ENCODE results near the gene PLD6.

PLD6 gene

DNA sequence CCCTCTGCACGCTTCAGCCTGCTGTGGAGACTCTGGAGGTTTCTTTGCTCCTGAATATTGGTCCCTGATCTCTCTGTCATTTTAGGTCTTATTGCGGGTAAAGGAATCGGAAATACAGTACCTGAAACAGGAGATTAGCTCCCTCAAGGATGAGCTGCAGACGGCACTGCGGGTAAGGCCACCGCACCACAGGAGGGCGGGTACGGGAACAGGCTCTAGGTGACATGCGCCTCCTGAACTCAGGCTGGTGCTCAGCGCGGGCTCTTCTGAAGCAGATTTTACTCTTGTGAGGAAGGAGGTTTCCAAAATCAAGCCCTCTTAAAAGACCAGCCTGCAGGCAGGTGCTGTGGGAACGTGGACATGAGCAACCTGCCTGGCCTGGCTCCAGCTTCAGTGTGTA, 29.8 kb downstream of the PLD6 start:
- H3K4me1 ChIP-seq (ENCODE audit: control insufficient read depth, insufficient read depth, low read depth, low read length): no peaks in the 10 kb centered on the region
- H3K9ac ChIP-seq (ENCODE audit: low read length): no peak overlapping the region
- no peak overlapping the region for H2BK120ac ChIP-seq (ENCODE audit: low read depth, low read length)
- peaks cover 5% of the 10 kb centered on the region for H3K79me1 ChIP-seq (replicated peaks; ENCODE audit: low read length, poor library complexity, severe bottlenecking)
- WGBS: 98% methylated on average over 12 of the region's 12 CpGs
- no peak overlapping the region for H3K18ac ChIP-seq (ENCODE audit: low read depth in 1 of 2, low read length in 2 of 2)
- H3K9me3 ChIP-seq (ENCODE audit: control insufficient read depth, low read length): no peaks in the 10 kb centered on the region
- H3K36me3 ChIP-seq (ENCODE audit: control insufficient read depth in 1 of 2, insufficient read depth in 2 of 2, low read depth in 1 of 2, low read length in 2 of 2): peaks cover 90 to 96% of the 10 kb centered on the region in 2 experiments
- no peak overlapping the region for H3K27ac ChIP-seq (ENCODE audit: low read length, poor library complexity, severe bottlenecking)
- no peak overlapping the region for H2BK5ac ChIP-seq (ENCODE audit: low read depth, low read length, poor library complexity, severe bottlenecking)
- H3K23ac ChIP-seq (ENCODE audit: low read length in 2 of 2): no peak overlapping the region
- H2BK15ac ChIP-seq (ENCODE audit: low read depth, poor library complexity, severe bottlenecking): no peak overlapping the region
- no peak overlapping the region for H4K91ac ChIP-seq (ENCODE audit: low read length)
- H3K14ac ChIP-seq (ENCODE audit: low read length in 2 of 2): no peak overlapping the region
- no peak overlapping the region for H3K4me2 ChIP-seq (ENCODE audit: low read length, poor library complexity, severe bottlenecking)
- H2AK5ac ChIP-seq (ENCODE audit: low read length, severe bottlenecking): no peak overlapping the region
- no peak overlapping the region for H3K4ac ChIP-seq (ENCODE audit: low read depth in 1 of 2, low read length in 2 of 2)
- H3K4me3 ChIP-seq (ENCODE audit: insufficient read depth in 1 of 2, low read depth in 1 of 2, low read length in 2 of 2): no peak overlapping the region
- no peak overlapping the region for H2AFZ ChIP-seq (ENCODE audit: low read depth, low read length)
- no peaks in the 10 kb centered on the region for H3K27me3 ChIP-seq (ENCODE audit: control insufficient read depth in 1 of 2, insufficient read depth in 1 of 2, low read length in 2 of 2)
- no peak overlapping the region for H4K8ac ChIP-seq (ENCODE audit: low read length)
- no peak overlapping the region for H2BK12ac ChIP-seq (ENCODE audit: low read length in 2 of 2)
- no peak for DNase-seq

DNA sequence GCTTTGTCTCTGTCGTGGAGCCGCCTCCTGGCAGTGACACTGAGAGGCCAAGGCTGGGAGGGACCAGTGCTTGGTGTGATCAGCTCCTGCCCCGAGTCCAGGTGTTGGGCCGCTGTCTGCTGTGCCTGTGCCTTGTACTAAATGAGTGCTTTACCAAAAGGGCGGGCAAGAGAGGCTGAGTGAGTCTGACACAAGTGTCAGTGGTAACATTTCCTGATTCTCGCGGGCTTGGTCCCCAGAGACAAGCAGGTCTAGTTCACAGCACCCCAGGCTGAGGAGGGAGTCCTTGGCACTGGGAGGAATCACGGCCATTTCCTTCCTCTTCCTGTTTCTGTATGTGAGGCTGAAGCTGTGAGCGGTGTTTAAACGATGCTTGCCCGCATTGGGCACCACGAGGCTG, 30.2 kb downstream of the PLD6 start:
- Histone ChIP-seq H3K9me3 (ENCODE audit: control insufficient read depth, low read length) (no peaks in the 10 kb centered on the region), H3K9ac (ENCODE audit: low read length) (no peak overlapping the region), H4K91ac (ENCODE audit: low read length) (no peak overlapping the region), H2BK120ac (ENCODE audit: low read depth, low read length) (no peak overlapping the region), H2BK15ac (ENCODE audit: low read depth, poor library complexity, severe bottlenecking) (no peak overlapping the region), H3K27ac (ENCODE audit: low read length, poor library complexity, severe bottlenecking) (no peak overlapping the region), H2AK5ac (ENCODE audit: low read length, severe bottlenecking) (no peak overlapping the region), H3K36me3 (ENCODE audit: control insufficient read depth in 1 of 2, insufficient read depth in 2 of 2, low read depth in 1 of 2, low read length in 2 of 2) (peaks cover 91 to 93% of the 10 kb centered on the region in 2 experiments), H2BK12ac (ENCODE audit: low read length in 2 of 2) (no peak overlapping the region), H2AFZ (ENCODE audit: low read depth, low read length) (no peak overlapping the region), H3K4me1 (ENCODE audit: control insufficient read depth, insufficient read depth, low read depth, low read length) (no peaks in the 10 kb centered on the region), H3K4me2 (ENCODE audit: low read length, poor library complexity, severe bottlenecking) (no peak overlapping the region), H3K79me1 (replicated peaks; ENCODE audit: low read length, poor library complexity, severe bottlenecking) (peaks cover 5% of the 10 kb centered on the region), H3K18ac (ENCODE audit: low read depth in 1 of 2, low read length in 2 of 2) (no peak overlapping the region), H3K23ac (ENCODE audit: low read length in 2 of 2) (no peak overlapping the region), H3K4me3 (ENCODE audit: insufficient read depth in 1 of 2, low read depth in 1 of 2, low read length in 2 of 2) (no peak overlapping the region), H3K27me3 (ENCODE audit: control insufficient read depth in 1 of 2, insufficient read depth in 1 of 2, low read length in 2 of 2) (no peaks in the 10 kb centered on the region), H3K4ac (ENCODE audit: low read depth in 1 of 2, low read length in 2 of 2) (no peak overlapping the region), H2BK5ac (ENCODE audit: low read depth, low read length, poor library complexity, severe bottlenecking) (no peak overlapping the region), H4K8ac (ENCODE audit: low read length) (no peak overlapping the region), H3K14ac (ENCODE audit: low read length in 2 of 2) (no peak overlapping the region)
- WGBS: 95% methylated on average over 12 of the region's 12 CpGs
- no peak for DNase-seq

DNA sequence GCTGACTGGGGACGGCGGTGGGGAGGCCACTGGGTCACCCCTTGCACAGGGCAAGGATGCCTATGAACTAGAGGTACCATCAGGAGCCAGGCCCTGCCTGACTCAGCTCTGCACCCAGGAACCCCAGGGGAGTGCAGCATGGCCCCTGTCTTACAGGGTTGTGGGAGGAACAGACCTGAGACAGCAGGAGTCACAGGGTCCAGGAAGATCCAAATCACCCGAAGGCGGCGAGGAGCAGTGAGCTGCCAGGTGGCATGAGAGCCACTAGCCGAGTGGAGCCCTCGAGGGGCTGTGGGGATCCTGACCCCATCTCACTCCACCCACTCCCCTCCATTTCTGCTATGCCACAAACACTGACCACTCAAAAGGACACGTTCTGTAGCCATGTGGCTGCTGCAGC, 30.8 kb downstream of the PLD6 start:
- H2BK15ac ChIP-seq (ENCODE audit: low read depth, poor library complexity, severe bottlenecking): no peak overlapping the region
- H4K91ac ChIP-seq (ENCODE audit: low read length): no peak overlapping the region
- H4K8ac ChIP-seq (ENCODE audit: low read length): no peak overlapping the region
- H3K4ac ChIP-seq (ENCODE audit: low read depth in 1 of 2, low read length in 2 of 2): no peak overlapping the region
- no peak overlapping the region for H2AFZ ChIP-seq (ENCODE audit: low read depth, low read length)
- H2BK12ac ChIP-seq (ENCODE audit: low read length in 2 of 2): no peak overlapping the region
- H3K23ac ChIP-seq (ENCODE audit: low read length in 2 of 2): no peak overlapping the region
- H2BK120ac ChIP-seq (ENCODE audit: low read depth, low read length): no peak overlapping the region
- H3K14ac ChIP-seq (ENCODE audit: low read length in 2 of 2): no peak overlapping the region
- H3K18ac ChIP-seq (ENCODE audit: low read depth in 1 of 2, low read length in 2 of 2): no peak overlapping the region
- peaks cover under 1% of the 10 kb centered on the region for H3K4me1 ChIP-seq (ENCODE audit: control insufficient read depth, insufficient read depth, low read depth, low read length)
- no peak overlapping the region for H2AK5ac ChIP-seq (ENCODE audit: low read length, severe bottlenecking)
- H3K4me2 ChIP-seq (ENCODE audit: low read length, poor library complexity, severe bottlenecking): no peak overlapping the region
- H3K9ac ChIP-seq (ENCODE audit: low read length): no peak overlapping the region
- no peak overlapping the region for H3K4me3 ChIP-seq (ENCODE audit: insufficient read depth in 1 of 2, low read depth in 1 of 2, low read length in 2 of 2)
- H3K79me1 ChIP-seq (replicated peaks; ENCODE audit: low read length, poor library complexity, severe bottlenecking): peaks cover 6% of the 10 kb centered on the region
- 95% methylated on average over 6 of the region's 8 CpGs for WGBS
- peaks cover 91 to 93% of the 10 kb centered on the region in 2 experiments for H3K36me3 ChIP-seq (ENCODE audit: control insufficient read depth in 1 of 2, insufficient read depth in 2 of 2, low read depth in 1 of 2, low read length in 2 of 2)
- DNase-seq: no peak
- H2BK5ac ChIP-seq (ENCODE audit: low read depth, low read length, poor library complexity, severe bottlenecking): no peak overlapping the region
- no peaks in the 10 kb centered on the region for H3K27me3 ChIP-seq (ENCODE audit: control insufficient read depth in 1 of 2, insufficient read depth in 1 of 2, low read length in 2 of 2)
- no peaks in the 10 kb centered on the region for H3K9me3 ChIP-seq (ENCODE audit: control insufficient read depth, low read length)
- H3K27ac ChIP-seq (ENCODE audit: low read length, poor library complexity, severe bottlenecking): no peak overlapping the region

DNA sequence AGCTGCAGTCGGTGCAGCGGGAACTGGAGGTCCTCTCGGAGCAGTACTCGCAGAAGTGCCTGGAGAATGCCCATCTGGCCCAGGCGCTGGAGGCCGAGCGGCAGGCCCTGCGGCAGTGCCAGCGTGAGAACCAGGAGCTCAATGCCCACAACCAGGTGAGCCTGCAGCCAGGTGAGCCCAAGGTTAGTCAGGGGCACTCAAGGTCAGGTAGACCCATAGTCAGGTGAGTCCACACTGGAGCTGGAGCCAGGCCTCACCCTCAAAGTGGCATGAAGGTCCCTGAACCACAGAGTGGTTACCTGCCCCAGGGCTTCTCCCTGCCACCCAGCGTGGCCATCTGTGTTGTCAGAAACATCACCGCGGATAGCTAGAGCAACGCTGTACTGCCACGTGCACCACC, 32.2 kb downstream of the PLD6 start:
- no peaks in the 10 kb centered on the region for H3K27me3 ChIP-seq (ENCODE audit: control insufficient read depth in 1 of 2, insufficient read depth in 1 of 2, low read length in 2 of 2)
- H2AK5ac ChIP-seq (ENCODE audit: low read length, severe bottlenecking): no peak overlapping the region
- WGBS: 96% methylated on average over 14 of the region's 14 CpGs
- DNase-seq: no peak
- no peak overlapping the region for H3K27ac ChIP-seq (ENCODE audit: low read length, poor library complexity, severe bottlenecking)
- no peak overlapping the region for H2BK120ac ChIP-seq (ENCODE audit: low read depth, low read length)
- H2BK15ac ChIP-seq (ENCODE audit: low read depth, poor library complexity, severe bottlenecking): no peak overlapping the region
- no peak overlapping the region for H2AFZ ChIP-seq (ENCODE audit: low read depth, low read length)
- no peak overlapping the region for H2BK5ac ChIP-seq (ENCODE audit: low read depth, low read length, poor library complexity, severe bottlenecking)
- H3K9me3 ChIP-seq (ENCODE audit: control insufficient read depth, low read length): no peaks in the 10 kb centered on the region
- H4K8ac ChIP-seq (ENCODE audit: low read length): no peak overlapping the region
- H3K14ac ChIP-seq (ENCODE audit: low read length in 2 of 2): no peak overlapping the region
- H2BK12ac ChIP-seq (ENCODE audit: low read length in 2 of 2): no peak overlapping the region
- no peak overlapping the region for H3K4ac ChIP-seq (ENCODE audit: low read depth in 1 of 2, low read length in 2 of 2)
- H3K4me3 ChIP-seq (ENCODE audit: insufficient read depth in 1 of 2, low read depth in 1 of 2, low read length in 2 of 2): no peak overlapping the region
- no peak overlapping the region for H4K91ac ChIP-seq (ENCODE audit: low read length)
- no peak overlapping the region for H3K9ac ChIP-seq (ENCODE audit: low read length)
- H3K79me1 ChIP-seq (replicated peaks; ENCODE audit: low read length, poor library complexity, severe bottlenecking): peaks cover 13% of the 10 kb centered on the region
- H3K36me3 ChIP-seq (ENCODE audit: control insufficient read depth in 1 of 2, insufficient read depth in 2 of 2, low read depth in 1 of 2, low read length in 2 of 2): peaks cover 91 to 94% of the 10 kb centered on the region in 2 experiments
- H3K18ac ChIP-seq (ENCODE audit: low read depth in 1 of 2, low read length in 2 of 2): no peak overlapping the region
- no peak overlapping the region for H3K4me2 ChIP-seq (ENCODE audit: low read length, poor library complexity, severe bottlenecking)
- no peak overlapping the region for H3K23ac ChIP-seq (ENCODE audit: low read length in 2 of 2)
- peaks cover 3% of the 10 kb centered on the region for H3K4me1 ChIP-seq (ENCODE audit: control insufficient read depth, insufficient read depth, low read depth, low read length)

All from mesenchymal stem cell (in vitro differentiated cells and primary cell).